Stimulated activated CD8-positive, alpha-beta memory T cell treated with anti-CD3 and anti-CD28 coated beads, Interleukin-15, amount 100 ng/mL, for 48 hours (primary cell): Measurements from ENCODE around the gene CORO2B.

Experiments
- DNase-seq, 2 donors: peaks; one replicate each; pipeline ENCODE4 v3.0.0-alpha.2; 2020; ENCODE audit warnings: low read depth in 2 of 2

CORO2B gene

GRCh38 chr15:68578980-68579935, at the start of gene CORO2B:
TSS of gene CORO2B (plus strand) at chr15:68578993. CDS start at chr15:68579263, 270 bp downstream.
- DNase-seq: no peak

- DNase-seq: no peak
Observed at GRCh38 chr15:68531387-68532179, 47.2 kb upstream of the CORO2B start.

GRCh38 chr15:68536331-68537095, 42.3 kb upstream of the CORO2B start:
- no peak for DNase-seq

GRCh38 chr15:68537097-68537496, 41.7 kb upstream of the CORO2B start:
- DNase-seq: no peak

GRCh38 chr15:68537506-68537905, 41.3 kb upstream of the CORO2B start:
- DNase-seq: no peak

- no peak for DNase-seq
Observed at GRCh38 chr15:68538311-68538710, 40.5 kb upstream of the CORO2B start.

GRCh38 chr15:68541743-68542142, 37.0 kb upstream of the CORO2B start:
- DNase-seq: no peak

- no peak for DNase-seq
Observed at GRCh38 chr15:68542348-68542747, 36.4 kb upstream of the CORO2B start.

GRCh38 chr15:68542771-68543164, 36.0 kb upstream of the CORO2B start:
- DNase-seq: no peak

GRCh38 chr15:68543165-68544008, 35.4 kb upstream of the CORO2B start:
- DNase-seq: no peak

- DNase-seq: no peak
Observed at GRCh38 chr15:68546318-68546717, 32.5 kb upstream of the CORO2B start.

- DNase-seq: no peak
Observed at GRCh38 chr15:68548364-68548763, 30.4 kb upstream of the CORO2B start.

- DNase-seq: no peak
Observed at GRCh38 chr15:68550004-68550403, 28.8 kb upstream of the CORO2B start.

- DNase-seq: peak; percentile 38 to 40
Observed at GRCh38 chr15:68550498-68551295, 28.1 kb upstream of the CORO2B start.

- no peak for DNase-seq
Observed at GRCh38 chr15:68551296-68551635, 27.5 kb upstream of the CORO2B start.

- no peak for DNase-seq
Observed at GRCh38 chr15:68552344-68552743, 26.4 kb upstream of the CORO2B start.

- no peak for DNase-seq
Observed at GRCh38 chr15:68552773-68553172, 26.0 kb upstream of the CORO2B start.

GRCh38 chr15:68553314-68553993, 25.3 kb upstream of the CORO2B start:
- no peak for DNase-seq

- DNase-seq: peak; percentile 28 to 30
Observed at GRCh38 chr15:68553994-68554720, 24.6 kb upstream of the CORO2B start.
